Stimulated activated CD4-positive, alpha-beta T cell treated with anti-CD3 and anti-CD28 coated beads, TNF-alpha, amount 100 ng/mL, for 1 hour (primary cell): Measurements from ENCODE around the gene PKNOX1.
"Not testable (repeated sequence)": the region's sequence is repeated elsewhere in the genome, so short reads cannot be mapped to it uniquely, and the experiment has no call there.

Experiments
- DNase-seq, 3 donors: peaks; one replicate each; pipeline ENCODE4 v3.0.0-alpha.2; 2020; ENCODE audit warnings: low read depth in 3 of 3, low spot score in 1 of 3

Gene PKNOX1

DNA sequence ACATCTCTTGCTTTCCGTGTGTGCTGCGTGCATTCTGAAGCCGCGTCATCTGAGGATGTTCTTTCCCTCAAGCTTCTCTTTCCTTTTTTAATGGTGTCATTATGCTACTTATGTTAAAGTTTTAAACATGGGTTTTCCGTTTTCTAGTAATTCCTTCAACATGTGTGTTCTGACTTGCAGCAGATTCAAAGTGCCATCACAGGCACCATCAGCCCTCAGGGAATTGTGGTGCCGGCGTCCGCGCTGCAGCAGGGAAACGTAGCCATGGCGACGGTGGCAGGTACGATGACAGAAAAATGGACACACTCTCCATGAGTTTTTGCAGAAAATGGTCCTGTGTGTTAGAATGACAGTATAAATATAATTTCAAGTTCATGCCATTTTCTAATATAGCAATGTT, 42.4 kb downstream of the PKNOX1 start:
- DNase-seq = no peak

- no peak for DNase-seq
Observed at GRCh38 chr21:43018519-43018918, 44.2 kb downstream of the PKNOX1 start.

- no peak for DNase-seq
Observed at GRCh38 chr21:43020177-43020576, 45.8 kb downstream of the PKNOX1 start.

DNA sequence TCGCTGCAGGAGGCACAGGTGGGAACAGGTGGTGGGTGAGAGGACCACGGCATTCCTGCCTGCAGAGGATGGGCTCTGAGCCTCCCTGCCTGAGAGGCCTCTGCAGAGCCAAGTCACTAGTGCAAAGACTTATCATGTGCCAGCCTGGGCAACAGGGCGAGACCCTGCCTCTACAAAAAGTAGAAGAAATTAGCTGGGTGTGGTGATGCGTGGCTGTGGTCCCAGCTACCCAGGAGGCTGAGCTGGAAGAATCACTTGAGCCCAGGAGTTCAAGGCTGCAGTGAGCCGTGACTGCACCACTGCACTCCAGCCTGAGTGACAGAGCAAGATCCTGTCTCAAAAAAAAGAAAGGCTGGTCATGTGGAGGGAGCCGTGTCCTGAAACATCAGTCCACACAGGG, 46.4 kb downstream of the PKNOX1 start:
- no peak for DNase-seq

DNA sequence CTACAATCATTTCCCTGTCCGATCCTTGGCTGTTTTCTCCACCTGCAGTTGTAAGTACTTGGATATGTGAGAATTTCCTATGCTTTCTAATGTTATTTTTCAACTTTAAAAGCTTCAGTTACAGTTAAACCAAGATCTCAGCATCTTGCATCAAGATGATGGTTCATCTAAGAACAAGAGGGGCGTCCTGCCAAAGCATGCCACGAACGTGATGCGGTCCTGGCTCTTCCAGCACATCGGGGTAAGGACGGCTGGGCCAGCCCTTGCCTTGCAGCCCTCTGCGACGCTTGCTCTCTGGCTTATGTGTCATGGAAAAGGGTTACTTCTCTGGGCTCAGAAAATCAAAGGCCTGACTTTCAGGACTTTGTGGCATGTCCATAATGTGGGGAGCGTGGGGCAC, 46.8 kb downstream of the PKNOX1 start:
- no peak for DNase-seq

- DNase-seq = no peak
Observed at GRCh38 chr21:43021756-43022600, 47.6 kb downstream of the PKNOX1 start.

GRCh38 chr21:43023175-43023574, 48.8 kb downstream of the PKNOX1 start:
- DNase-seq = no peak

DNA sequence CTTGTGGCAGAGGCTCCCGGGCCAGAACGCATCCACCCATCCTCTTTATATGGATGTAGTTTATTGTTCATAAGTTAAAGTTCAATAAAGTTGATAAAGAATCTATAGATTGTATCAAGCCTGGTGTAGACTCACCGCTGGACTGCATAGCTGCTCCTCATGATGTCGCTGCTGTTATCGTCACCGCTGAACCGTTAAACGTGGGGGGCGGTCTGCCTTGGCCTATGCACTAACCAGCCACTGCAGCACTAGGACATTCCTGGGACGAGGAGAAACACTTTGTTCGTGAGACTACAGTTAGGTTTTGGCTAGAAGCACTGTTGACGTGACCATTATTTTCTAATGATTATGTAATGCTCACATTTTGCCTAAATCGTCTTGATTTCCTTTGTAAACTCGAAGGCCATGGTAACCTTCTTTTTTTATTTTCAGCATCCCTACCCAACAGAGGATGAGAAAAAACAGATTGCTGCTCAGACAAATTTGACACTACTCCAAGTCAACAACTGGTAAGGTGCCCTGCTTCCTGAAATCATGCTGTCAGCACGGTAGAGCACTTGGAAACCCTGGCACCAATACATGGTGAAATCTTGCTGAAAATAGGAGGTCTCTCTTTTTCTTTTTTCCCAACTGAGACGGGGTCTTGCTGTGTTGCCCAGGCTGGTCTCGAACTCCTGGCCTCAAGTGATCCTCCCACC, 50.2 kb downstream of the PKNOX1 start:
- no peak for DNase-seq

DNA sequence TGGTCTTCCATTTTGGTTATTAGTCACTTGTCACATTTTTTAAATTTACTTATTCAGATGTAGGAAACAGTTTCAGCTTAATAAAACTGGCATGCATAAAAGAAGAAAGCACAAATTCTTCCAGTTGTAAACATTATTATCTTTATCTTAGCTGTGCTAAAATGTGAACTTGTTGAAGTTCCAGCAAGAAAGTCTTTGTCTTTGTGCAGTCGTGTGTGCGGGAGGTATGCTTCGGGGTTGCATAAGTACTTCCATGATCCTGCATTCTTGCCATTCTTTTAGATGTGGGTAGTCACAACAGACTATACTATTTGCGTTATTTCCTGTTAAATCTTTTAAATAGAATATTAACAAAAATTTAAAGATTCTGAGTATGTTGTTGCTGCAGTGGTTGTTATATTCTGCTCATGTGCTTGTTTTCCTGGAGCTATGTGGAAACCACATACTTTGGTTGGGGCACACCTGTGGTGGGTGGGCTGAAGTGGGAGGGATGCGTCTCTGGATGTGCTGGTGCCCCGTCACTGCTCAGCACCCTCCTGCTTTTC, 51.3 kb downstream of the PKNOX1 start:
- DNase-seq = no peak

- DNase-seq = no peak
Observed at GRCh38 chr21:43027846-43028731, 53.7 kb downstream of the PKNOX1 start.

DNA sequence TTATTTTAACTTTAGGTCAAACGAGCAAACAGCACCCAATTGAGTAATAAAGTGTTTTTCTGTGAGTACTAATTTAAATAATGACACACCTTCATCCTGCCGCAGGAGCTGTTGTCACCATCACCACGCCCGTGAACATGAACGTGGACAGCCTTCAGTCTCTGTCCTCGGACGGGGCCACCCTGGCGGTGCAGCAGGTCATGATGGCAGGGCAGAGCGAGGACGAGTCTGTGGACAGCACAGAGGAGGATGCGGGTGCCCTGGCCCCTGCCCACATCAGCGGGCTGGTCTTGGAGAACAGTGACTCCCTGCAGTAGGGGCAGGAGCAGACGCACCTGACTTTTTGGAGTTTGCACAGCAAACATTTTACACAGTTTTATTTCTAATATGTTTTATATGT, 55.4 kb downstream of the PKNOX1 start:
- no peak for DNase-seq

- DNase-seq = no peak
Observed at GRCh38 chr21:43031121-43031619, 56.8 kb downstream of the PKNOX1 start.

GRCh38 chr21:43034101-43034500, 59.7 kb downstream of the PKNOX1 start:
- DNase-seq = no peak

GRCh38 chr21:43034826-43035225, 60.5 kb downstream of the PKNOX1 start:
- DNase-seq = no peak

GRCh38 chr21:43036889-43037288, 62.5 kb downstream of the PKNOX1 start:
- not testable (repeated sequence) for DNase-seq

- DNase-seq = not testable (repeated sequence)
Observed at GRCh38 chr21:43037918-43038658, 63.7 kb downstream of the PKNOX1 start.

DNA sequence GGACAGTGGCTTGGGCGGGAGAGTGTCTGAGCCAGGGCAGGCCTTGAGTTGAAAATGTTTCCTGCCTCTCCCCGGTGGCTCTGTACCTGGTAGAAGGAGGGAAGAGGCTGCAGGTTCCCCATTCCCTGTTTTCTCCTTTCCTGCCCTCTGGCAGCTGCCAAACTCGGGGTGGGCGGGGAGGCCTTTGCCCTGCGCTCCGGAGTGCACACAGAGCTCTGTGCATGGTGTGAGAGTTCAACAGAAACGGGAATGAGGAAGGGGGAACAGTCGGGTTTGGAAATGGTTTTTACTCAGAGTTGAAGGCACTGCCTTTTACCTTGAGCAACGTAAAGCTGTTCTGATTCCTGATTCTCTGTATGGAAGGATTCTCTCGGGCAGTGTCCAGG, 64.3 kb downstream of the PKNOX1 start:
- not testable (repeated sequence) for DNase-seq

DNA sequence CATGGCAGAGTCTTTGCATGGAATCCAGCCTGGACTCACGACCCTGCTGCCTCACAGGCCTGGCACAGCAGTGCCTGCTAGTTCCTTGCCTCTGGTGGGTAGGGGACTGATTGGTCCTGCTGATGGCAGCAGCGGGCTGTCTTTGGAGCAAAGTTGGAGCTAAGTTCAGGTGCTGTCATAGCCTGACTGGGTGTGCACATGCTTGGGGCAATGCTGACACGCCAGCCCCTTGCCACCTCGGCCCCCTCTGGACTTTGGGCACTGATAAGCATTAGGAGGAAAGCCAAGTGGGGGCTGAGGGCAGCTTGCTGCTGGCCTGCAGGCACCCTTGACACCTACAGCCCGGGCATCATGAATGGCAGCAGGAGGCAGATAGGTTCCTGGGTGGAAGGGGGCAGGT, 67.8 kb downstream of the PKNOX1 start:
- DNase-seq = not testable (repeated sequence)

- not testable (repeated sequence) for DNase-seq
Observed at GRCh38 chr21:43043291-43043690, 68.9 kb downstream of the PKNOX1 start.

- not testable (repeated sequence) for DNase-seq
Observed at GRCh38 chr21:43044547-43044946, 70.2 kb downstream of the PKNOX1 start.
